SU-DHL-6 (cell line): ENCODE results near the gene SYCN.

ENCODE experiments used
- EZH2phosphoT487 ChIP-seq: fragments of 200-600 bp; sonication (generic), shearing (Covaris generic); conservative IDR thresholded peaks from 2 replicates; pipeline ENCODE4 v1.6.1; 2018; ENCODE audit warnings: mild to moderate bottlenecking, antibody characterized with exemption, low read length, moderate library complexity, mixed read lengths
- TF ChIP-seq, protein P1 (sequence below): fragments of 200-600 bp; sonication (generic); IDR thresholded peaks from one replicate; pipeline ENCODE4 v1.5.1; 2017; ENCODE audit warnings: antibody characterized with exemption, mild to moderate bottlenecking, low read length, moderate library complexity; ENCODE audit not compliant: insufficient read depth, poor library complexity, severe bottlenecking

GRCh38 chr19:39218230-39219007 lies 14.4 kb upstream of the SYCN start:
- TF ChIP-seq, protein P1, sequence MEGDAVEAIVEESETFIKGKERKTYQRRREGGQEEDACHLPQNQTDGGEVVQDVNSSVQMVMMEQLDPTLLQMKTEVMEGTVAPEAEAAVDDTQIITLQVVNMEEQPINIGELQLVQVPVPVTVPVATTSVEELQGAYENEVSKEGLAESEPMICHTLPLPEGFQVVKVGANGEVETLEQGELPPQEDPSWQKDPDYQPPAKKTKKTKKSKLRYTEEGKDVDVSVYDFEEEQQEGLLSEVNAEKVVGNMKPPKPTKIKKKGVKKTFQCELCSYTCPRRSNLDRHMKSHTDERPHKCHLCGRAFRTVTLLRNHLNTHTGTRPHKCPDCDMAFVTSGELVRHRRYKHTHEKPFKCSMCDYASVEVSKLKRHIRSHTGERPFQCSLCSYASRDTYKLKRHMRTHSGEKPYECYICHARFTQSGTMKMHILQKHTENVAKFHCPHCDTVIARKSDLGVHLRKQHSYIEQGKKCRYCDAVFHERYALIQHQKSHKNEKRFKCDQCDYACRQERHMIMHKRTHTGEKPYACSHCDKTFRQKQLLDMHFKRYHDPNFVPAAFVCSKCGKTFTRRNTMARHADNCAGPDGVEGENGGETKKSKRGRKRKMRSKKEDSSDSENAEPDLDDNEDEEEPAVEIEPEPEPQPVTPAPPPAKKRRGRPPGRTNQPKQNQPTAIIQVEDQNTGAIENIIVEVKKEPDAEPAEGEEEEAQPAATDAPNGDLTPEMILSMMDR, result no peak
- TF ChIP-seq EZH2phosphoT487, result no peak
